Keratinocyte (primary cell): ENCODE measurements around the gene SLC25A11.

Experiments
- CTCF ChIP-seq, 3 experiments: IDR thresholded peaks in 1 of 3; conservative IDR thresholded peaks in 1 of 3; optimal IDR thresholded peaks in 1 of 3; 2 replicates in 2 of 3; 3 replicates in 1 of 3; pipeline versions ENCODE3 to v1.5.1; 2011; ENCODE audit warnings: low read length in 3 of 3, mild to moderate bottlenecking in 3 of 3, moderate library complexity in 2 of 3, control low read depth in 1 of 3, inconsistent platforms in 1 of 3; ENCODE audit not compliant: insufficient read depth in 2 of 3; ENCODE audit errors: extremely low read depth in 1 of 3
- EZH2 ChIP-seq: IDR thresholded peaks from one replicate; pipeline ENCODE4 v1.6.1; 2012; ENCODE audit warnings: inconsistent platforms, mild to moderate bottlenecking, low read length, moderate library complexity

DNA sequence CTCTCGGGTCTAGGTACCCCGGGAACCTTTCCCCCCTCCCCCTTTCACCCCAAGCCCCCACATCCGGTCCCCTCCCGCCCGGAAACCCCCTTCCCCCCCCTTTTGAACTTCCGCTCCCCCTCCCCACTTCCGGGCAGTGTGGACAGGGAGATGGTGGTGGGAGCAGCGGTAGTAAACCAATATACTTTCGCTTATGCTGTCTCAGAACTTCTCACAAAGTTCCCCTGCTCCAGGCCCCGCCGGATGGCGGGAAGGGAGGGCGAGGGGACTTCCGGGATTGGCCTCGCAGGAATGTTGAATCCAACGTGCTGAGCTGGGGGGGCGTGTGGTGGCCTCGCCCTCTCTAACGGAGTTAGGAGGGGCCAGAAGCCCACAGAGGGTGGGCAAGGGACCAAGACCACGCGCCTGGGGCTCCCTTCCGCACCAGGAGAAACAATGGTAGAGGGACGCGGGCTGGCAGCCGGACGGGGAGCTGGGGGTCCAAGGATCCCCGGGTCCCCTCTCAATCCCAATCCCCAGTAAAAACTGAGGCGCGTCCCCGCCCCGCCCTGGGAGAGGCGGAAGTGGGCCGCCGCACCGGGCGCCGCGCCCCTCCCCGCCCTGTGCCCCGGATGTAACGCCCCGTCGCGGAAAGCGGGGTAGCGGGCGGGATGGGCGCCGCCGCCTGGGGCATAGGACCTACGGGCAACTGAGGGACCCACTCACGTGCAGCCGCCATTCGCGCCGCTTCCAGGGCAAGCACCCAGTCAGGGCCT is 7.7 kb upstream of the SLC25A11 start:
- TF ChIP-seq CTCF (optimal IDR thresholded peaks at IDR 0.05 in 1 of 3, IDR thresholded peaks at IDR 0.05 in 1 of 3, conservative IDR thresholded peaks at IDR 0.05 in 1 of 3; ENCODE audit: extremely low read depth in 1 of 3, insufficient read depth in 2 of 3, low read length in 3 of 3): no peak
- no peak for TF ChIP-seq EZH2
